ENCODE measurements around the gene CTSZ.

GRCh38 chr20:58997141-58997770, 9.8 kb downstream of the CTSZ start:
- no peak for TF ChIP-seq POLR2A (IDR thresholded peaks at IDR 0.05; ENCODE audit: extremely low read depth, insufficient read length)
- no peak for TF ChIP-seq CTCF (IDR thresholded peaks at IDR 0.05; ENCODE audit: low read depth, low read length)
- no peak for TF ChIP-seq MAX (IDR thresholded peaks at IDR 0.05; ENCODE audit: low read depth, low read length)
- no peak for TF ChIP-seq MYC (IDR thresholded peaks at IDR 0.05; ENCODE audit: low read depth, low read length)

Measured in NB4 (cell line).